Keratinocyte (primary cell): ENCODE results near the gene METTL26.

Experiments used
- CTCF ChIP-seq, 3 experiments: IDR thresholded peaks in 1 of 3; conservative IDR thresholded peaks in 1 of 3; optimal IDR thresholded peaks in 1 of 3; 2 replicates in 2 of 3; 3 replicates in 1 of 3; pipeline versions ENCODE3 to v1.5.1; 2011; ENCODE audit warnings: low read length in 3 of 3, mild to moderate bottlenecking in 3 of 3, moderate library complexity in 2 of 3, control low read depth in 1 of 3, inconsistent platforms in 1 of 3; ENCODE audit not compliant: insufficient read depth in 2 of 3; ENCODE audit errors: extremely low read depth in 1 of 3
- EZH2 ChIP-seq: IDR thresholded peaks from one replicate; pipeline ENCODE4 v1.6.1; 2012; ENCODE audit warnings: inconsistent platforms, mild to moderate bottlenecking, low read length, moderate library complexity

GRCh38 chr16:596736-597060 is 39.4 kb downstream of the METTL26 start:
- TF ChIP-seq CTCF (optimal IDR thresholded peaks at IDR 0.05 in 1 of 3, IDR thresholded peaks at IDR 0.05 in 1 of 3, conservative IDR thresholded peaks at IDR 0.05 in 1 of 3; ENCODE audit: extremely low read depth in 1 of 3, insufficient read depth in 2 of 3, low read length in 3 of 3) (no peak), EZH2 (no peak)
